ENCODE measurements around the gene MERTK. TPM values are rescaled to one million over a fixed set of nuclear protein-coding genes. Genes with fewer than 3 reads are reported as not detected.

MERTK gene
- total and polyA plus RNA-seq, 2 of the 13 experiments (the other 11 are each of a cell fraction or from before 2014, with no cell fraction given) = 37.3 to 44.7 TPM

DNA sequence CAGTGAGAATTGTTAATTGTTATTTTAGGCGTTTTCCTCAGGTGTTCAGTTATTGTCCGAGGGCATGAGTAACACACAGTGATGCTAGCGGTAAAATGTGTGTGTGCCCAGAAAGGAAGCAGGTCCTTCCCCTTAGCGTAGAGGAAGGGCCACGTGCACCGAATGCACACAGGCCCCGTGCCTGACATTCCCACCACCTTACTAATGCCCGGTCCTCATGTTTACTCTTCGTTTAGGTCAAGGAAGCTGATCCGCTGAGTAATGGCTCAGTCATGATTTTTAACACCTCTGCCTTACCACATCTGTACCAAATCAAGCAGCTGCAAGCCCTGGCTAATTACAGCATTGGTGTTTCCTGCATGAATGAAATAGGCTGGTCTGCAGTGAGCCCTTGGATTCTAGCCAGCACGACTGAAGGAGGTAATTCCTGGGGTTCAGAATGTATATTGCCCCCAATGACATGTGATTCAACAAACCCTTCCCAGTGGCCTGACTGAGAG lies 76.7 kb downstream of the MERTK start (continued):
- TF ChIP-seq, protein P1, sequence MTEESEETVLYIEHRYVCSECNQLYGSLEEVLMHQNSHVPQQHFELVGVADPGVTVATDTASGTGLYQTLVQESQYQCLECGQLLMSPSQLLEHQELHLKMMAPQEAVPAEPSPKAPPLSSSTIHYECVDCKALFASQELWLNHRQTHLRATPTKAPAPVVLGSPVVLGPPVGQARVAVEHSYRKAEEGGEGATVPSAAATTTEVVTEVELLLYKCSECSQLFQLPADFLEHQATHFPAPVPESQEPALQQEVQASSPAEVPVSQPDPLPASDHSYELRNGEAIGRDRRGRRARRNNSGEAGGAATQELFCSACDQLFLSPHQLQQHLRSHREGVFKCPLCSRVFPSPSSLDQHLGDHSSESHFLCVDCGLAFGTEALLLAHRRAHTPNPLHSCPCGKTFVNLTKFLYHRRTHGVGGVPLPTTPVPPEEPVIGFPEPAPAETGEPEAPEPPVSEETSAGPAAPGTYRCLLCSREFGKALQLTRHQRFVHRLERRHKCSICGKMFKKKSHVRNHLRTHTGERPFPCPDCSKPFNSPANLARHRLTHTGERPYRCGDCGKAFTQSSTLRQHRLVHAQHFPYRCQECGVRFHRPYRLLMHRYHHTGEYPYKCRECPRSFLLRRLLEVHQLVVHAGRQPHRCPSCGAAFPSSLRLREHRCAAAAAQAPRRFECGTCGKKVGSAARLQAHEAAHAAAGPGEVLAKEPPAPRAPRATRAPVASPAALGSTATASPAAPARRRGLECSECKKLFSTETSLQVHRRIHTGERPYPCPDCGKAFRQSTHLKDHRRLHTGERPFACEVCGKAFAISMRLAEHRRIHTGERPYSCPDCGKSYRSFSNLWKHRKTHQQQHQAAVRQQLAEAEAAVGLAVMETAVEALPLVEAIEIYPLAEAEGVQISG (CRISPR knock-in tag; IDR thresholded peaks at IDR 0.05) = peak; percentile 37; the same call in 1 of the 2 replicates
- no peak for TF ChIP-seq TP53 (CRISPR knock-in tag; conservative IDR thresholded peaks at IDR 0.05)
- peak; percentile 72; the same call in 1 of the 2 replicates for TF ChIP-seq ZBTB38 (CRISPR knock-in tag; IDR thresholded peaks at IDR 0.05)
- TF ChIP-seq GTF3A (CRISPR knock-in tag; conservative IDR thresholded peaks at IDR 0.05) = no peak
- no peak for TF ChIP-seq HNRNPUL1 (IDR thresholded peaks at IDR 0.05; ENCODE audit: low read depth, low read length)
- TF ChIP-seq, protein P2, sequence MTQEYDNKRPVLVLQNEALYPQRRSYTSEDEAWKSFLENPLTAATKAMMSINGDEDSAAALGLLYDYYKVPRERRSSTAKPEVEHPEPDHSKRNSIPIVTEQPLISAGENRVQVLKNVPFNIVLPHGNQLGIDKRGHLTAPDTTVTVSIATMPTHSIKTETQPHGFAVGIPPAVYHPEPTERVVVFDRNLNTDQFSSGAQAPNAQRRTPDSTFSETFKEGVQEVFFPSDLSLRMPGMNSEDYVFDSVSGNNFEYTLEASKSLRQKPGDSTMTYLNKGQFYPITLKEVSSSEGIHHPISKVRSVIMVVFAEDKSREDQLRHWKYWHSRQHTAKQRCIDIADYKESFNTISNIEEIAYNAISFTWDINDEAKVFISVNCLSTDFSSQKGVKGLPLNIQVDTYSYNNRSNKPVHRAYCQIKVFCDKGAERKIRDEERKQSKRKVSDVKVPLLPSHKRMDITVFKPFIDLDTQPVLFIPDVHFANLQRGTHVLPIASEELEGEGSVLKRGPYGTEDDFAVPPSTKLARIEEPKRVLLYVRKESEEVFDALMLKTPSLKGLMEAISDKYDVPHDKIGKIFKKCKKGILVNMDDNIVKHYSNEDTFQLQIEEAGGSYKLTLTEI (CRISPR knock-in tag; conservative IDR thresholded peaks at IDR 0.05) = no peak
- TF ChIP-seq KLF15 (CRISPR knock-in tag; IDR thresholded peaks at IDR 0.05; ENCODE audit: borderline replicate concordance) = no peak
- TF ChIP-seq, protein P3, sequence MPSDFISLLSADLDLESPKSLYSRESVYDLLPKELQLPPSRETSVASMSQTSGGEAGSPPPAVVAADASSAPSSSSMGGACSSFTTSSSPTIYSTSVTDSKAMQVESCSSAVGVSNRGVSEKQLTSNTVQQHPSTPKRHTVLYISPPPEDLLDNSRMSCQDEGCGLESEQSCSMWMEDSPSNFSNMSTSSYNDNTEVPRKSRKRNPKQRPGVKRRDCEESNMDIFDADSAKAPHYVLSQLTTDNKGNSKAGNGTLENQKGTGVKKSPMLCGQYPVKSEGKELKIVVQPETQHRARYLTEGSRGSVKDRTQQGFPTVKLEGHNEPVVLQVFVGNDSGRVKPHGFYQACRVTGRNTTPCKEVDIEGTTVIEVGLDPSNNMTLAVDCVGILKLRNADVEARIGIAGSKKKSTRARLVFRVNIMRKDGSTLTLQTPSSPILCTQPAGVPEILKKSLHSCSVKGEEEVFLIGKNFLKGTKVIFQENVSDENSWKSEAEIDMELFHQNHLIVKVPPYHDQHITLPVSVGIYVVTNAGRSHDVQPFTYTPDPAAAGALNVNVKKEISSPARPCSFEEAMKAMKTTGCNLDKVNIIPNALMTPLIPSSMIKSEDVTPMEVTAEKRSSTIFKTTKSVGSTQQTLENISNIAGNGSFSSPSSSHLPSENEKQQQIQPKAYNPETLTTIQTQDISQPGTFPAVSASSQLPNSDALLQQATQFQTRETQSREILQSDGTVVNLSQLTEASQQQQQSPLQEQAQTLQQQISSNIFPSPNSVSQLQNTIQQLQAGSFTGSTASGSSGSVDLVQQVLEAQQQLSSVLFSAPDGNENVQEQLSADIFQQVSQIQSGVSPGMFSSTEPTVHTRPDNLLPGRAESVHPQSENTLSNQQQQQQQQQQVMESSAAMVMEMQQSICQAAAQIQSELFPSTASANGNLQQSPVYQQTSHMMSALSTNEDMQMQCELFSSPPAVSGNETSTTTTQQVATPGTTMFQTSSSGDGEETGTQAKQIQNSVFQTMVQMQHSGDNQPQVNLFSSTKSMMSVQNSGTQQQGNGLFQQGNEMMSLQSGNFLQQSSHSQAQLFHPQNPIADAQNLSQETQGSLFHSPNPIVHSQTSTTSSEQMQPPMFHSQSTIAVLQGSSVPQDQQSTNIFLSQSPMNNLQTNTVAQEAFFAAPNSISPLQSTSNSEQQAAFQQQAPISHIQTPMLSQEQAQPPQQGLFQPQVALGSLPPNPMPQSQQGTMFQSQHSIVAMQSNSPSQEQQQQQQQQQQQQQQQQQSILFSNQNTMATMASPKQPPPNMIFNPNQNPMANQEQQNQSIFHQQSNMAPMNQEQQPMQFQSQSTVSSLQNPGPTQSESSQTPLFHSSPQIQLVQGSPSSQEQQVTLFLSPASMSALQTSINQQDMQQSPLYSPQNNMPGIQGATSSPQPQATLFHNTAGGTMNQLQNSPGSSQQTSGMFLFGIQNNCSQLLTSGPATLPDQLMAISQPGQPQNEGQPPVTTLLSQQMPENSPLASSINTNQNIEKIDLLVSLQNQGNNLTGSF (CRISPR knock-in tag; IDR thresholded peaks at IDR 0.05) = no peak
- TF ChIP-seq ZC3H13 (CRISPR knock-in tag; IDR thresholded peaks at IDR 0.05) = no peak
- TF ChIP-seq FLYWCH1 (CRISPR knock-in tag; IDR thresholded peaks at IDR 0.05) = no peak
- TF ChIP-seq, protein P4, sequence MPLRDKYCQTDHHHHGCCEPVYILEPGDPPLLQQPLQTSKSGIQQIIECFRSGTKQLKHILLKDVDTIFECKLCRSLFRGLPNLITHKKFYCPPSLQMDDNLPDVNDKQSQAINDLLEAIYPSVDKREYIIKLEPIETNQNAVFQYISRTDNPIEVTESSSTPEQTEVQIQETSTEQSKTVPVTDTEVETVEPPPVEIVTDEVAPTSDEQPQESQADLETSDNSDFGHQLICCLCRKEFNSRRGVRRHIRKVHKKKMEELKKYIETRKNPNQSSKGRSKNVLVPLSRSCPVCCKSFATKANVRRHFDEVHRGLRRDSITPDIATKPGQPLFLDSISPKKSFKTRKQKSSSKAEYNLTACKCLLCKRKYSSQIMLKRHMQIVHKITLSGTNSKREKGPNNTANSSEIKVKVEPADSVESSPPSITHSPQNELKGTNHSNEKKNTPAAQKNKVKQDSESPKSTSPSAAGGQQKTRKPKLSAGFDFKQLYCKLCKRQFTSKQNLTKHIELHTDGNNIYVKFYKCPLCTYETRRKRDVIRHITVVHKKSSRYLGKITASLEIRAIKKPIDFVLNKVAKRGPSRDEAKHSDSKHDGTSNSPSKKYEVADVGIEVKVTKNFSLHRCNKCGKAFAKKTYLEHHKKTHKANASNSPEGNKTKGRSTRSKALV (CRISPR knock-in tag; IDR thresholded peaks at IDR 0.05) = no peak
- TF ChIP-seq, protein P5, sequence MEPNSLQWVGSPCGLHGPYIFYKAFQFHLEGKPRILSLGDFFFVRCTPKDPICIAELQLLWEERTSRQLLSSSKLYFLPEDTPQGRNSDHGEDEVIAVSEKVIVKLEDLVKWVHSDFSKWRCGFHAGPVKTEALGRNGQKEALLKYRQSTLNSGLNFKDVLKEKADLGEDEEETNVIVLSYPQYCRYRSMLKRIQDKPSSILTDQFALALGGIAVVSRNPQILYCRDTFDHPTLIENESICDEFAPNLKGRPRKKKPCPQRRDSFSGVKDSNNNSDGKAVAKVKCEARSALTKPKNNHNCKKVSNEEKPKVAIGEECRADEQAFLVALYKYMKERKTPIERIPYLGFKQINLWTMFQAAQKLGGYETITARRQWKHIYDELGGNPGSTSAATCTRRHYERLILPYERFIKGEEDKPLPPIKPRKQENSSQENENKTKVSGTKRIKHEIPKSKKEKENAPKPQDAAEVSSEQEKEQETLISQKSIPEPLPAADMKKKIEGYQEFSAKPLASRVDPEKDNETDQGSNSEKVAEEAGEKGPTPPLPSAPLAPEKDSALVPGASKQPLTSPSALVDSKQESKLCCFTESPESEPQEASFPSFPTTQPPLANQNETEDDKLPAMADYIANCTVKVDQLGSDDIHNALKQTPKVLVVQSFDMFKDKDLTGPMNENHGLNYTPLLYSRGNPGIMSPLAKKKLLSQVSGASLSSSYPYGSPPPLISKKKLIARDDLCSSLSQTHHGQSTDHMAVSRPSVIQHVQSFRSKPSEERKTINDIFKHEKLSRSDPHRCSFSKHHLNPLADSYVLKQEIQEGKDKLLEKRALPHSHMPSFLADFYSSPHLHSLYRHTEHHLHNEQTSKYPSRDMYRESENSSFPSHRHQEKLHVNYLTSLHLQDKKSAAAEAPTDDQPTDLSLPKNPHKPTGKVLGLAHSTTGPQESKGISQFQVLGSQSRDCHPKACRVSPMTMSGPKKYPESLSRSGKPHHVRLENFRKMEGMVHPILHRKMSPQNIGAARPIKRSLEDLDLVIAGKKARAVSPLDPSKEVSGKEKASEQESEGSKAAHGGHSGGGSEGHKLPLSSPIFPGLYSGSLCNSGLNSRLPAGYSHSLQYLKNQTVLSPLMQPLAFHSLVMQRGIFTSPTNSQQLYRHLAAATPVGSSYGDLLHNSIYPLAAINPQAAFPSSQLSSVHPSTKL (CRISPR knock-in tag; IDR thresholded peaks at IDR 0.05) = peak; percentile 73
- no peak for TF ChIP-seq FOXK1 (CRISPR knock-in tag; IDR thresholded peaks at IDR 0.05; ENCODE audit: borderline replicate concordance, low read depth)
